ENCODE data around the gene NMNAT1.

The NMNAT1 gene

GRCh38 chr1:9922342-9922741 lies 20.9 kb upstream of the NMNAT1 start:
- TF ChIP-seq CTCF (IDR thresholded peaks at IDR 0.05) = no peak
- Histone ChIP-seq H3K9me3 (no peaks in the 10 kb centered on the region), H3K36me3 (no peaks in the 10 kb centered on the region), H3K4me3 (no peak overlapping the region), H3K4me1 (no peaks in the 10 kb centered on the region), H3K27ac (no peak overlapping the region), H3K27me3 (no peaks in the 10 kb centered on the region)
- intact Hi-C loops (cut with DNase I; ENCODE audit: low total_unique reads) = no loop called here
- DNase-seq = no peak

- Histone ChIP-seq H3K36me3 (peaks cover 17 to 45% (median 34%) of the 10 kb centered on the region in 3 donors), H3K27me3 (no peaks in the 10 kb centered on the region), H3K9me3 (no peaks in the 10 kb centered on the region), H3K27ac (no peak overlapping the region), H3K4me3 (no peak overlapping the region), H3K4me1 (no peaks in the 10 kb centered on the region)
- DNase-seq = no peak
- intact Hi-C loops (cut with DNase I; ENCODE audit: low total_unique reads) = no loop called here
- no peak for TF ChIP-seq CTCF (IDR thresholded peaks at IDR 0.05)
Measured at GRCh38 chr1:9927259-9927658, 16.0 kb upstream of the NMNAT1 start.

GRCh38 chr1:9929431-9930385 lies 13.6 kb upstream of the NMNAT1 start:
- H3K9me3 ChIP-seq = no peaks in the 10 kb centered on the region
- no peaks in the 10 kb centered on the region for H3K27me3 ChIP-seq
- TF ChIP-seq CTCF (IDR thresholded peaks at IDR 0.05) = no peak
- no peak overlapping the region for H3K4me3 ChIP-seq
- peaks cover 26 to 65% (median 46%) of the 10 kb centered on the region in 3 donors for H3K36me3 ChIP-seq
- DNase-seq = peak in 1 of 2 donors; percentile 24
- no peak overlapping the region for H3K27ac ChIP-seq
- H3K4me1 ChIP-seq = no peaks in the 10 kb centered on the region
- intact Hi-C loops (cut with DNase I; ENCODE audit: low total_unique reads) = no loop called here

GRCh38 chr1:9942399-9942938 lies 806 bp upstream of the NMNAT1 start:
- intact Hi-C loops (cut with DNase I; ENCODE audit: low total_unique reads) = loop anchor here (5.0 to 10.0 kb wide), 4 partner anchors 65 to 392 kb away; partner anchors contain the start of gene UBE4B
- no peak for DNase-seq
- Histone ChIP-seq H3K36me3 (peaks cover 0 to 24% (median 0%) of the 10 kb centered on the region in 3 donors), H3K9me3 (no peaks in the 10 kb centered on the region), H3K27me3 (no peaks in the 10 kb centered on the region), H3K27ac (peak overlapping the region; percentile 76 to 83), H3K4me3 (peak overlapping the region; percentile 66 to 81), H3K4me1 (peaks cover 0 to 24% (median 16%) of the 10 kb centered on the region in 4 donors)
- peak; percentile 40 to 46 for TF ChIP-seq CTCF (IDR thresholded peaks at IDR 0.05)

GRCh38 chr1:9946315-9946714 lies 3.0 kb downstream of the NMNAT1 start:
- H3K27me3 ChIP-seq = no peaks in the 10 kb centered on the region
- H3K36me3 ChIP-seq = no peaks in the 10 kb centered on the region
- no peak for DNase-seq
- intact Hi-C loops (cut with DNase I; ENCODE audit: low total_unique reads) = loop anchor here (10.0 kb wide), 2 partner anchors 88 to 388 kb away; partner anchors contain the start of gene UBE4B
- H3K4me1 ChIP-seq = peaks cover 0 to 32% (median 22%) of the 10 kb centered on the region in 4 donors
- no peak for TF ChIP-seq CTCF (IDR thresholded peaks at IDR 0.05)
- no peaks in the 10 kb centered on the region for H3K9me3 ChIP-seq
- no peak overlapping the region for H3K4me3 ChIP-seq
- no peak overlapping the region for H3K27ac ChIP-seq

Measured in tibial artery (tissue), 4 donors.